ENCODE data around the gene GGPS1.
"Not testable (repeated sequence)": the region's sequence is repeated elsewhere in the genome, so short reads cannot be mapped to it uniquely, and the experiment has no call there.

GGPS1 gene

GRCh38 chr1:235280467-235280866, 47.9 kb upstream of the GGPS1 start:
- no peak overlapping the region for H3K4me2 ChIP-seq (ENCODE audit: insufficient read depth, low read length)
- H3K9me3 ChIP-seq (ENCODE audit: insufficient read depth, low read length, severe bottlenecking): no peaks in the 10 kb centered on the region
- ATAC-seq (ENCODE audit: insufficient read depth, low read depth) (no peak), DNase-seq (no peak)
- H3K36me3 ChIP-seq (ENCODE audit: insufficient read depth, low read length): no peaks in the 10 kb centered on the region
- TF ChIP-seq CTCF (IDR thresholded peaks at IDR 0.05; ENCODE audit: borderline replicate concordance, extremely low read depth, low read length, poor library complexity, severe bottlenecking) (no peak), EZH2 (IDR thresholded peaks at IDR 0.05; ENCODE audit: borderline replicate concordance, low read depth, low read length, severe bottlenecking) (no peak)
- H3K27me3 ChIP-seq (ENCODE audit: insufficient read depth, low read length, poor library complexity): no peaks in the 10 kb centered on the region
- H3K27ac ChIP-seq (ENCODE audit: low read length): no peak overlapping the region
- peaks cover 98% of the 10 kb centered on the region for H3K79me2 ChIP-seq (ENCODE audit: insufficient read depth, low read length)
- no peak overlapping the region for H2AFZ ChIP-seq (ENCODE audit: low read depth, low read length)
- peaks cover 34% of the 10 kb centered on the region for H3K4me1 ChIP-seq (ENCODE audit: insufficient read depth, low read length)
- H4K20me1 ChIP-seq (ENCODE audit: insufficient read depth, low read length): peaks cover 53% of the 10 kb centered on the region
- no peak overlapping the region for H3K4me3 ChIP-seq (ENCODE audit: low read depth in 1 of 2, low read length in 2 of 2)
- H3K9ac ChIP-seq (ENCODE audit: low read depth, low read length): no peak overlapping the region

GRCh38 chr1:235283636-235284035, 44.7 kb upstream of the GGPS1 start:
- H3K36me3 ChIP-seq (ENCODE audit: insufficient read depth, low read length); H2AFZ ChIP-seq (ENCODE audit: low read depth, low read length); H3K4me3 ChIP-seq (ENCODE audit: low read depth in 1 of 2, low read length in 2 of 2); DNase-seq; ATAC-seq (ENCODE audit: insufficient read depth, low read depth); H3K9me3 ChIP-seq (ENCODE audit: insufficient read depth, low read length, severe bottlenecking); H3K4me2 ChIP-seq (ENCODE audit: insufficient read depth, low read length); H3K9ac ChIP-seq (ENCODE audit: low read depth, low read length); H3K27ac ChIP-seq (ENCODE audit: low read length); H3K27me3 ChIP-seq (ENCODE audit: insufficient read depth, low read length, poor library complexity): not testable (repeated sequence)
- Histone ChIP-seq H4K20me1 (ENCODE audit: insufficient read depth, low read length) (peaks cover 69% of the 10 kb centered on the region), H3K4me1 (ENCODE audit: insufficient read depth, low read length) (peaks cover 20% of the 10 kb centered on the region), H3K79me2 (ENCODE audit: insufficient read depth, low read length) (peaks cover 98% of the 10 kb centered on the region)

- Histone ChIP-seq H2AFZ (ENCODE audit: low read depth, low read length) (no peak overlapping the region), H4K20me1 (ENCODE audit: insufficient read depth, low read length) (peaks cover 69% of the 10 kb centered on the region), H3K4me1 (ENCODE audit: insufficient read depth, low read length) (peaks cover 22% of the 10 kb centered on the region), H3K4me2 (ENCODE audit: insufficient read depth, low read length) (no peak overlapping the region), H3K9me3 (ENCODE audit: insufficient read depth, low read length, severe bottlenecking) (no peaks in the 10 kb centered on the region), H3K9ac (ENCODE audit: low read depth, low read length) (no peak overlapping the region), H3K36me3 (ENCODE audit: insufficient read depth, low read length) (no peaks in the 10 kb centered on the region), H3K27me3 (ENCODE audit: insufficient read depth, low read length, poor library complexity) (no peaks in the 10 kb centered on the region), H3K4me3 (ENCODE audit: low read depth in 1 of 2, low read length in 2 of 2) (no peak overlapping the region), H3K79me2 (ENCODE audit: insufficient read depth, low read length) (peaks cover 98% of the 10 kb centered on the region), H3K27ac (ENCODE audit: low read length) (peak overlapping the region; percentile 48; the same call in 1 of the 2 replicates)
- ATAC-seq (ENCODE audit: insufficient read depth, low read depth) (no peak), DNase-seq (no peak)
- TF ChIP-seq CTCF (IDR thresholded peaks at IDR 0.05; ENCODE audit: borderline replicate concordance, extremely low read depth, low read length, poor library complexity, severe bottlenecking) (no peak), EZH2 (IDR thresholded peaks at IDR 0.05; ENCODE audit: borderline replicate concordance, low read depth, low read length, severe bottlenecking) (no peak)
Measured at GRCh38 chr1:235284231-235284769, 44.1 kb upstream of the GGPS1 start.

- Histone ChIP-seq H3K9me3 (ENCODE audit: insufficient read depth, low read length, severe bottlenecking) (no peaks in the 10 kb centered on the region), H4K20me1 (ENCODE audit: insufficient read depth, low read length) (peaks cover 57% of the 10 kb centered on the region), H3K36me3 (ENCODE audit: insufficient read depth, low read length) (no peaks in the 10 kb centered on the region), H3K79me2 (ENCODE audit: insufficient read depth, low read length) (peaks cover 98% of the 10 kb centered on the region), H3K9ac (ENCODE audit: low read depth, low read length) (no peak overlapping the region), H3K4me3 (ENCODE audit: low read depth in 1 of 2, low read length in 2 of 2) (no peak overlapping the region), H3K27me3 (ENCODE audit: insufficient read depth, low read length, poor library complexity) (no peaks in the 10 kb centered on the region), H2AFZ (ENCODE audit: low read depth, low read length) (no peak overlapping the region), H3K27ac (ENCODE audit: low read length) (no peak overlapping the region; the same call in 1 of the 2 replicates), H3K4me1 (ENCODE audit: insufficient read depth, low read length) (peaks cover 31% of the 10 kb centered on the region), H3K4me2 (ENCODE audit: insufficient read depth, low read length) (no peak overlapping the region)
- no peak for TF ChIP-seq CTCF (IDR thresholded peaks at IDR 0.05; ENCODE audit: borderline replicate concordance, extremely low read depth, low read length, poor library complexity, severe bottlenecking)
- TF ChIP-seq EZH2 (IDR thresholded peaks at IDR 0.05; ENCODE audit: borderline replicate concordance, low read depth, low read length, severe bottlenecking): no peak
- no peak for DNase-seq
- no peak for ATAC-seq (ENCODE audit: insufficient read depth, low read depth)
Measured at GRCh38 chr1:235286667-235287066, 41.7 kb upstream of the GGPS1 start.
